Activated CD8-positive, alpha-beta T cell treated with anti-CD3 and anti-CD28 coated beads, Interleukin-2, amount 10 ng/mL, durations not matched to agents 7 days and 5 days (primary cell): ENCODE results near the gene SEC63. TPM values are rescaled to one million over a fixed set of nuclear protein-coding genes. Genes with fewer than 3 reads are reported as not detected.

Experiments
- ATAC-seq: fragments of 150-1000 bp; cut with Tn5 transposase; one replicate; pipeline ENCODE4 v1.10.0; 2021; ENCODE audit warnings: moderate library complexity
- CTCF ChIA-PET: fragments of 350-600 bp; sonication (Branson Sonifier 250); formaldehyde crosslinking; loops from one replicate; lab custom pipeline; 2021; ENCODE audit warnings: antibody characterized with exemption; lab: Charles Lee
- POLR2A ChIA-PET: fragments of 350-600 bp; sonication (Branson Sonifier 250); formaldehyde crosslinking; loops from one replicate; lab custom pipeline; 2021; ENCODE audit warnings: antibody characterized with exemption; lab: Charles Lee
- DNase-seq: peaks from one replicate; pipeline ENCODE4 v3.0.0-alpha.2; 2020
- H3K27ac Mint-ChIP-seq: one replicate; pipeline ENCODE4 v1.8.0; 2021; ENCODE audit warnings: mild to moderate bottlenecking, mixed read lengths
- H3K27me3 Mint-ChIP-seq: one replicate; pipeline ENCODE4 v1.8.0; 2021; ENCODE audit warnings: low read depth, mixed read lengths
- H3K36me3 Mint-ChIP-seq: one replicate; pipeline ENCODE4 v1.8.0; 2021; ENCODE audit warnings: low read depth, mixed read lengths
- H3K4me1 Mint-ChIP-seq: one replicate; pipeline ENCODE4 v1.8.0; 2021; ENCODE audit warnings: low read depth, mixed read lengths
- H3K4me3 Mint-ChIP-seq: one replicate; pipeline ENCODE4 v1.8.0; 2021; ENCODE audit warnings: mild to moderate bottlenecking, mixed read lengths
- H3K9me3 Mint-ChIP-seq: one replicate; pipeline ENCODE4 v1.8.0; 2022; ENCODE audit warnings: mixed read lengths; ENCODE audit not compliant: insufficient read depth
- total RNA-seq, 2 experiments: library from RNA; stranded (reverse); gene quantifications; one replicate each; pipeline ENCODE4 v1.2.3, GENCODE V29; 2021

Gene SEC63
- total RNA-seq, 2 experiments from 2014 or later = 60.4 to 72.6 TPM

- POLR2A ChIA-PET = interaction anchor here (0.6 to 8.0 kb wide), 16 partner anchors 11 to 1713 kb away, joined by 3 to 58 read pairs (median 6); partner anchors contain the start of genes PDSS2 and SEC63
- Mint-ChIP-seq H3K4me1 (peaks cover 65% of the 10 kb centered on the region), H3K27ac (peak overlapping the region; percentile 99), H3K4me3 (peak overlapping the region; percentile 92), H3K9me3 (no peaks in the 10 kb centered on the region), H3K36me3 (peaks cover 20% of the 10 kb centered on the region), H3K27me3 (no peaks in the 10 kb centered on the region)
- CTCF ChIA-PET = interaction anchor here (0.9 to 8.7 kb wide), 14 partner anchors 9 to 148 kb away, joined by 3 to 142 read pairs (median 6); no protein-coding TSS in a partner anchor
- DNase-seq (peak; percentile 72), ATAC-seq (peak; percentile 42)
Measured at GRCh38 chr6:107823047-107823557, 134.9 kb downstream of the SEC63 start.

GRCh38 chr6:107822176-107823046 lies 135.6 kb downstream of the SEC63 start:
- Mint-ChIP-seq H3K4me1 (peaks cover 64% of the 10 kb centered on the region), H3K36me3 (peaks cover 23% of the 10 kb centered on the region), H3K27ac (peak overlapping the region; percentile 99), H3K27me3 (no peaks in the 10 kb centered on the region), H3K4me3 (peak overlapping the region; percentile 92), H3K9me3 (no peaks in the 10 kb centered on the region)
- ChIA-PET CTCF (interaction anchor here (0.9 to 8.7 kb wide), 13 partner anchors 10 to 148 kb away, joined by 3 to 142 read pairs (median 6); no protein-coding TSS in a partner anchor), POLR2A (interaction anchor here (0.5 to 8.0 kb wide), 15 partner anchors 11 to 1712 kb away, joined by 3 to 58 read pairs (median 5); partner anchors contain the start of gene SEC63)
- DNase-seq (peak; percentile 82), ATAC-seq (peak; percentile 25)

GRCh38 chr6:107821591-107821990 lies 136.4 kb downstream of the SEC63 start:
- Mint-ChIP-seq H3K9me3 (no peaks in the 10 kb centered on the region), H3K36me3 (peaks cover 28% of the 10 kb centered on the region), H3K4me1 (peaks cover 72% of the 10 kb centered on the region), H3K27ac (peak overlapping the region; percentile 99), H3K4me3 (peak overlapping the region; percentile 92), H3K27me3 (no peaks in the 10 kb centered on the region)
- no peak for ATAC-seq
- peak; percentile 34 for DNase-seq
- CTCF ChIA-PET = interaction anchor here (0.8 to 8.7 kb wide), 10 partner anchors 9 to 118 kb away, joined by 3 to 142 read pairs (median 7); no protein-coding TSS in a partner anchor
- POLR2A ChIA-PET = interaction anchor here (0.5 to 8.0 kb wide), 10 partner anchors 11 to 1722 kb away, joined by 3 to 58 read pairs (median 6); no protein-coding TSS in a partner anchor

GRCh38 chr6:107820338-107821261 lies 137.4 kb downstream of the SEC63 start:
- Mint-ChIP-seq H3K9me3 (no peaks in the 10 kb centered on the region), H3K27ac (peak overlapping the region; percentile 99), H3K4me1 (peaks cover 76% of the 10 kb centered on the region), H3K27me3 (no peaks in the 10 kb centered on the region), H3K36me3 (peaks cover 34% of the 10 kb centered on the region), H3K4me3 (peak overlapping the region; percentile 92)
- DNase-seq (peak; percentile 60), ATAC-seq (peak; percentile 8)
- ChIA-PET CTCF (interaction anchor here (0.8 to 8.7 kb wide), 6 partner anchors 29 to 117 kb away, joined by 3 to 142 read pairs (median 22); no protein-coding TSS in a partner anchor), POLR2A (interaction anchor here (0.5 to 8.0 kb wide), 9 partner anchors 9 to 1721 kb away, joined by 3 to 58 read pairs (median 4); no protein-coding TSS in a partner anchor)

- peaks cover 34% of the 10 kb centered on the region for H3K36me3 Mint-ChIP-seq
- H3K27me3 Mint-ChIP-seq = no peaks in the 10 kb centered on the region
- POLR2A ChIA-PET = interaction anchor here (0.5 to 8.0 kb wide), 4 partner anchors 15 to 79 kb away, joined by 3 to 58 read pairs (median 9); no protein-coding TSS in a partner anchor
- H3K4me3 Mint-ChIP-seq = peak overlapping the region; percentile 92
- CTCF ChIA-PET = interaction anchor here (0.7 to 8.7 kb wide), 5 partner anchors 24 to 90 kb away, joined by 3 to 142 read pairs (median 4); no protein-coding TSS in a partner anchor
- ATAC-seq (peak; percentile 15), DNase-seq (peak; percentile 71)
- peaks cover 73% of the 10 kb centered on the region for H3K4me1 Mint-ChIP-seq
- peak overlapping the region; percentile 99 for H3K27ac Mint-ChIP-seq
- no peaks in the 10 kb centered on the region for H3K9me3 Mint-ChIP-seq
Measured at GRCh38 chr6:107819964-107820337, 138.1 kb downstream of the SEC63 start.

- ATAC-seq (no peak), DNase-seq (peak; percentile 26)
- Mint-ChIP-seq H3K4me3 (peak overlapping the region; percentile 92), H3K27ac (peak overlapping the region; percentile 99), H3K4me1 (peaks cover 66% of the 10 kb centered on the region), H3K9me3 (no peaks in the 10 kb centered on the region), H3K27me3 (no peaks in the 10 kb centered on the region), H3K36me3 (peaks cover 34% of the 10 kb centered on the region)
- ChIA-PET POLR2A (interaction anchor here (1.0 to 8.0 kb wide), 6 partner anchors 14 to 88 kb away, joined by 3 to 58 read pairs (median 4); no protein-coding TSS in a partner anchor), CTCF (interaction anchor here (0.7 to 8.7 kb wide), 6 partner anchors 21 to 89 kb away, joined by 3 to 142 read pairs (median 4); no protein-coding TSS in a partner anchor)
Measured at GRCh38 chr6:107819217-107819616, 138.8 kb downstream of the SEC63 start.

- POLR2A ChIA-PET = interaction anchor here (1.0 to 8.0 kb wide), 7 partner anchors 11 to 87 kb away, joined by 3 to 58 read pairs (median 5); no protein-coding TSS in a partner anchor
- no peaks in the 10 kb centered on the region for H3K9me3 Mint-ChIP-seq
- CTCF ChIA-PET = interaction anchor here (0.7 to 8.7 kb wide), 9 partner anchors 19 to 115 kb away, joined by 3 to 142 read pairs (median 4); no protein-coding TSS in a partner anchor
- DNase-seq = no peak
- ATAC-seq = no peak
- no peaks in the 10 kb centered on the region for H3K27me3 Mint-ChIP-seq
- H3K4me1 Mint-ChIP-seq = peaks cover 64% of the 10 kb centered on the region
- H3K27ac Mint-ChIP-seq = no peak overlapping the region
- H3K4me3 Mint-ChIP-seq = no peak overlapping the region
- peaks cover 38% of the 10 kb centered on the region for H3K36me3 Mint-ChIP-seq
Measured at GRCh38 chr6:107818272-107818671, 139.7 kb downstream of the SEC63 start.

- ChIA-PET POLR2A (interaction anchor here (1.3 to 8.0 kb wide), 5 partner anchors 11 to 87 kb away, joined by 3 to 58 read pairs (median 7); no protein-coding TSS in a partner anchor), CTCF (interaction anchor here (0.7 to 8.7 kb wide), 11 partner anchors 19 to 1674 kb away, joined by 3 to 142 read pairs (median 4); no protein-coding TSS in a partner anchor)
- Mint-ChIP-seq H3K4me3 (no peak overlapping the region), H3K36me3 (peaks cover 33% of the 10 kb centered on the region), H3K27me3 (no peaks in the 10 kb centered on the region), H3K9me3 (no peaks in the 10 kb centered on the region), H3K4me1 (peaks cover 64% of the 10 kb centered on the region), H3K27ac (no peak overlapping the region)
- DNase-seq = peak; percentile 16
- ATAC-seq = no peak
Measured at GRCh38 chr6:107817784-107818183, 140.2 kb downstream of the SEC63 start.
